ENCODE results near the gene ABCA2. TPM values are rescaled to one million over a fixed set of nuclear protein-coding genes. Genes with fewer than 3 reads are reported as not detected.

ABCA2 gene
- total and polyA plus RNA-seq, 8 donors = 7.3 to 385 (median 44.2) TPM

DNA sequence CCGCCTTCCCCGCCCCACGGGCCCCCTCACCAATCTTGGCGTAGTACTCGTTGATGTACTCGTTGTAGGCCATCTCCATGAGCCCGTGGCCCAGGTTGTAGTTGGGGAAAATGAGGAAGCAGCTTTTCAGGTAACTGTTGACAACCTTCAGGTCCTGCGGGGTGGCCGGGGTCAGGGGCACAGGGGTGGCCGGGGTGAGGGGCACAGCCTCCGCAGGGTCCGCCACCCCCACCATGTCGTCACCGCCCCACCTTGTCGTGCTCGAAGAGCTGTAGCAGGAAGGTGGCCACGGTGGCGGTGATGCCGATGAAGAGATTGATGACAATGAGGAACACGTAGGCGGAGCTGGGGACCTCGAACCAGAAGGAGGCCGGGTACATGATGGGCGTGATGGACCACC, 16.9 kb downstream of the ABCA2 start:
- intact Hi-C loops (cut with DNase I; ENCODE audit: low total_unique reads) = no loop called here
- Histone ChIP-seq H3K9me3 (no peaks in the 10 kb centered on the region), H3K36me3 (peaks cover 5 to 85% (median 82%) of the 10 kb centered on the region in 4 donors), H3K27me3 (no peaks in the 10 kb centered on the region), H3K4me3 (no peak overlapping the region), H3K4me1 (peaks cover 0 to 10% (median 4%) of the 10 kb centered on the region in 4 donors), H3K27ac (no peak overlapping the region)
- TF ChIP-seq, protein P1, sequence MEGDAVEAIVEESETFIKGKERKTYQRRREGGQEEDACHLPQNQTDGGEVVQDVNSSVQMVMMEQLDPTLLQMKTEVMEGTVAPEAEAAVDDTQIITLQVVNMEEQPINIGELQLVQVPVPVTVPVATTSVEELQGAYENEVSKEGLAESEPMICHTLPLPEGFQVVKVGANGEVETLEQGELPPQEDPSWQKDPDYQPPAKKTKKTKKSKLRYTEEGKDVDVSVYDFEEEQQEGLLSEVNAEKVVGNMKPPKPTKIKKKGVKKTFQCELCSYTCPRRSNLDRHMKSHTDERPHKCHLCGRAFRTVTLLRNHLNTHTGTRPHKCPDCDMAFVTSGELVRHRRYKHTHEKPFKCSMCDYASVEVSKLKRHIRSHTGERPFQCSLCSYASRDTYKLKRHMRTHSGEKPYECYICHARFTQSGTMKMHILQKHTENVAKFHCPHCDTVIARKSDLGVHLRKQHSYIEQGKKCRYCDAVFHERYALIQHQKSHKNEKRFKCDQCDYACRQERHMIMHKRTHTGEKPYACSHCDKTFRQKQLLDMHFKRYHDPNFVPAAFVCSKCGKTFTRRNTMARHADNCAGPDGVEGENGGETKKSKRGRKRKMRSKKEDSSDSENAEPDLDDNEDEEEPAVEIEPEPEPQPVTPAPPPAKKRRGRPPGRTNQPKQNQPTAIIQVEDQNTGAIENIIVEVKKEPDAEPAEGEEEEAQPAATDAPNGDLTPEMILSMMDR (IDR thresholded peaks at IDR 0.05) = no peak
- TF ChIP-seq POLR2A (IDR thresholded peaks at IDR 0.05) (no peak), POLR2AphosphoS5 (IDR thresholded peaks at IDR 0.05) (no peak), EP300 (IDR thresholded peaks at IDR 0.05) (no peak)
- DNase-seq = no peak
- WGBS, 5 donors = 93 to 96% (median 94%) methylated on average over 23 to 24 of the region's 24 CpGs

DNA sequence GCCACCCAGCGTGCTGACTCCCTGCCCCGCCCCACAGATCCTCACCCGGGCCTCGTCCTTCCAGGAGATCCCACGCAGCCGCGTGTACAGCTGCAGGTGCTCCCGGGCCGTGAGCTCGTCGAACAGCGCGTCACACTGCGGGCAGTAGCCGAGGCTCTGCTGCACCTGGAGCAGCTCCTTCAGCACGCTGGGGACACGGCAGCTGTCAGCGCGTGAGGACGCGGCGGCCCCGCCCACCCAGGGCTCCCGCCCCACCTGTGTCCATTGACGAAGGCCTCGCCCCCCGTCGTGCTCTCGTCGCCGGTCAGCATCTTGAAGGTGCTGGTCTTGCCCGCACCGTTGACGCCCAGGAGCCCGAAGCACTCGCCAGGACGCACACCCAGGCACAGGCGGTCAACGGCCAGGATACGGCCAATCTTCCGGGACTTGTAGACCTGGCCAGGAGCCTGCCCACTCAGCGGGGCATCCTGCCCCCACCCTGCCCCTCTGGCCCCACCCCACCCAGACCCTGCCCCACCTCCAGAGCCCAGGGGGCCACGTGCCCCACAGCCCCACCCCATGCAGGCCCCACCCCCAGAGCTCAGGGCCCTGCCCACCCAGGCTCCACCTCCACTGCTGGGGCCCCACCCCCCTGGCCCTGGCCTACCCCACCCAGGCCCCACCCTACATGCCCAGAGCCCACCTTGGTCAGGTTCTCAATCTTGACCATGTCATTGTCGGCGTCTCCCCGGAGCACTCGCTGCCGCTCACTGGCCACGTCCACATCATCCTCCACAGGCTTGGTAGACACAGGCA, 17.9 kb downstream of the ABCA2 start:
- peaks cover 5 to 75% (median 71%) of the 10 kb centered on the region in 4 donors for H3K36me3 ChIP-seq
- intact Hi-C loops (cut with DNase I; ENCODE audit: low total_unique reads) = no loop called here
- TF ChIP-seq, protein P1 (IDR thresholded peaks at IDR 0.05) = no peak
- no peak for TF ChIP-seq POLR2A (IDR thresholded peaks at IDR 0.05)
- no peak for TF ChIP-seq POLR2AphosphoS5 (IDR thresholded peaks at IDR 0.05)
- no peak for TF ChIP-seq EP300 (IDR thresholded peaks at IDR 0.05)

DNA sequence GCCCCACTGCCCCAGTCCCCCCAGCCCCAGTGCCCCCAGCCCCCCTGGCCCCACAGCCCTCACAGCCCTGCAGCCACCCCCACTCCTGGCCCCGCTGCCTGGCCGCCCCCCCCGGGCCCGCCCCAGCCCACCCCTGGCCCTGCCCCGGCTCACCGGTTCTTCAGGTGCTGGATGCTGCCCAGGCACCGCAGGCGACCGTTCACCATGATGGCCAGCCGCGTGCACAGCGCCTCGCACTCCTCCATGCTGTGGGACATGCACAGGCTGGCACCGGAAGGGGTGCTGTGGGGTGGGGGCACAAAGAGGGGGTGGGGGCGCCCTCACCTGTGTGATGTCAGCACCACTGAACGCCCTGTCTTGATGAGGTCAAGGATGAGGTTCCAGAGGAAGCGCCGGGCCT, 18.8 kb downstream of the ABCA2 start:
- 80 to 94% (median 93%) methylated on average over 1 to 18 of the region's 18 CpGs; no CpG with 5 or more reads in 1 of the 5 donors for WGBS, 5 donors
- intact Hi-C loops (cut with DNase I; ENCODE audit: low total_unique reads) = no loop called here
- TF ChIP-seq EP300 (IDR thresholded peaks at IDR 0.05) (no peak), POLR2AphosphoS5 (IDR thresholded peaks at IDR 0.05) (no peak), POLR2A (IDR thresholded peaks at IDR 0.05) (no peak)
- TF ChIP-seq, protein P1 (IDR thresholded peaks at IDR 0.05) = no peak

More for the DNA sequence above, 17.9 kb downstream of the ABCA2 start:
- no peak overlapping the region for H3K27ac ChIP-seq
- peaks cover 0 to 10% (median 4%) of the 10 kb centered on the region in 4 donors for H3K4me1 ChIP-seq
- H3K9me3 ChIP-seq = no peaks in the 10 kb centered on the region
- 93 to 95% (median 94%) methylated on average over 32 to 49 of the region's 49 CpGs for WGBS, 5 donors
- H3K4me3 ChIP-seq = no peak overlapping the region
- no peak for DNase-seq
- H3K27me3 ChIP-seq = no peaks in the 10 kb centered on the region

DNA sequence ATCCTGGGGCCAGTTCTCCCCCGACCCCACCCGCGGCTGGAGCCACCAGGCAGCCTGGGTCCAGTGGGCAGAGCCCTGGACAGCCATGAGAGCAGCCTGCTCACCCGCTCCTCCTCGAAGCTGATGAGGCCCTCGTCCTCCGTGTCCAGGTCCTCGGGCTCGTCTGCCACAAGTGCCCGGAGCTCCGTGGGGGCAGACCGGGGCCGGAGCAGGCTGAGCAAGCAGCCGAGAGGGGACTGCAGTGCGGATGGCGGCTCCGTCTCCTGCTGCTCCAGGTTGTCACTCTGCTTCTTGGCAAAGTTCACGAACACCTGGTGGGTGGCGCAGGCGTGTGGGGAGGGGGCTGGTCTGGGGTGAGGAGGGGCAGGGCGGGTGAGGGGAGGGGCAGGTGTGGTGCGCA, 19.7 kb downstream of the ABCA2 start:
- H3K27ac ChIP-seq = no peak overlapping the region
- H3K4me1 ChIP-seq = peaks cover 0 to 10% (median 4%) of the 10 kb centered on the region in 4 donors
- no peaks in the 10 kb centered on the region for H3K27me3 ChIP-seq
- intact Hi-C loops (cut with DNase I; ENCODE audit: low total_unique reads) = no loop called here
- no peak for DNase-seq
- H3K4me3 ChIP-seq = no peak overlapping the region
- H3K36me3 ChIP-seq = peaks cover 0 to 57% (median 53%) of the 10 kb centered on the region in 4 donors
- H3K9me3 ChIP-seq = no peaks in the 10 kb centered on the region
- TF ChIP-seq, protein P1 (IDR thresholded peaks at IDR 0.05) = no peak
- TF ChIP-seq EP300 (IDR thresholded peaks at IDR 0.05) (no peak), POLR2AphosphoS5 (IDR thresholded peaks at IDR 0.05) (no peak), POLR2A (IDR thresholded peaks at IDR 0.05) (no peak)
- 85 to 96% (median 87%) methylated on average over 12 to 22 of the region's 22 CpGs for WGBS, 5 donors

More for the DNA sequence above, 18.8 kb downstream of the ABCA2 start:
- Histone ChIP-seq H3K4me1 (peaks cover 0 to 10% (median 4%) of the 10 kb centered on the region in 4 donors), H3K9me3 (no peaks in the 10 kb centered on the region), H3K27me3 (no peaks in the 10 kb centered on the region), H3K27ac (no peak overlapping the region), H3K4me3 (no peak overlapping the region), H3K36me3 (peaks cover 4 to 66% (median 62%) of the 10 kb centered on the region in 4 donors)
- DNase-seq = no peak

Measured in stomach (tissue), 9 donors.